Glomerular endothelial cell (primary cell): Measurements from ENCODE around the gene ARPIN. TPM values are rescaled to one million over a fixed set of nuclear protein-coding genes. Genes with fewer than 3 reads are reported as not detected.
"Not testable (repeated sequence)": the region's sequence is repeated elsewhere in the genome, so short reads cannot be mapped to it uniquely, and the experiment has no call there.

Experiments
- DNase-seq: peaks from one replicate; pipeline ENCODE4 v3.0.0-alpha.2; 2011; ENCODE audit warnings: low read depth, low spot score; ENCODE audit errors: extremely low read depth
- total RNA-seq: library from RNA; depleted of rRNA; stranded (reverse); fragments of >200 nt; gene quantifications from 2 replicates; pipeline ENCODE4 v1.2.3, GENCODE V29; 2015

The ARPIN gene
- total RNA-seq: 13.4 and 14.8 TPM in 2 replicates

- no peak for DNase-seq
Measured at GRCh38 chr15:89912674-89913396, at the start of gene ARPIN. Gene ARPIN (minus strand): TSS chr15:89912952. CDS start chr15:89912835, 117 bp downstream.

GRCh38 chr15:89958107-89958805, 45.5 kb upstream of the ARPIN start:
- no peak for DNase-seq

DNA sequence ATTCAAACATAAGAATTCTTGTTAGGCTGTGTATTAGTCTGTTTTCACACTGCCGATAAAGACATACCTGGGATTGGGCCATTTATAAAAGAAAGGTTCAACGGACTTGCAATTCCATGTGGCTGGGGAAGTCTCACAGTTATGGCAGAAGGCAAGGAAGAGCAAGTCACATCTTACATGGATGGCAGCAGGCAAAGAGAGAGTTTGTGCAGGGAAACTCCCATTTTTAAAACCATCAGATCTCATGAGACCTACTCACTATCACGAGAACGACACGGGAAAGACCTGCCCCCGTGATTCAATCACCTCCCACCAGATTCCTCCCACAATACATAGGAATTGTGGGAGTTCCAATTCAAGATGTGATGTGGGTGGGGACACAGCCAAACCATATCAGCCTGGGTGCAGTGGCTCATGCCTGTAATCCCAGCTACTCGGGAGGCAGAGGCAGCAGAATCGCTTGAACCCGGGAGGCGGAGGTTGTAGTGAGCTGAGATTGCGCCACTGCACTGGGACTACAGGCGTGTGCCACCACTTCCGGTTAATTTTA, 42.8 kb upstream of the ARPIN start:
- not testable (repeated sequence) for DNase-seq

DNA sequence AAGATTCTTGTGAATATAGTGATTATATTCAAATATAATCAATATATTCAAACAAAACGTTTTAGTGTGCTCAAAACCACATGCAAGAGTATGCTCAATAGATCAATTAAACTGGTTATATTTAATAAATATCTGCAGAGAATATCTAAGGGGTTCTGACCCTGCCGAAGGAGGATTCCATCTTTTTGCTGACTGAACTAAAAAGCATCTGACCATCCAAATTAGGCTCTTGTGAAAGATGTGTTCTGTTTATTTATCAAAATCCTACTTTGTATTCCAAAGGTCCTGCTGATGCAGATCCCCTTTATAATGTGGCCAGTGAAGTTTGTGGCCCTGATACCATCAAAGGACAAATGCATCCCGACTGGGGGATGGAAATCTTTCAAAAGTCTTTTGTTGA, 41.8 kb upstream of the ARPIN start:
- no peak for DNase-seq

- no peak for DNase-seq
Measured at GRCh38 chr15:89948796-89949195, 36.0 kb upstream of the ARPIN start.

GRCh38 chr15:89947385-89947784, 34.6 kb upstream of the ARPIN start:
- DNase-seq: no peak

GRCh38 chr15:89946681-89947299, 34.0 kb upstream of the ARPIN start:
- DNase-seq: no peak

- DNase-seq: not testable (repeated sequence)
Measured at GRCh38 chr15:89943721-89944120, 31.0 kb upstream of the ARPIN start.

DNA sequence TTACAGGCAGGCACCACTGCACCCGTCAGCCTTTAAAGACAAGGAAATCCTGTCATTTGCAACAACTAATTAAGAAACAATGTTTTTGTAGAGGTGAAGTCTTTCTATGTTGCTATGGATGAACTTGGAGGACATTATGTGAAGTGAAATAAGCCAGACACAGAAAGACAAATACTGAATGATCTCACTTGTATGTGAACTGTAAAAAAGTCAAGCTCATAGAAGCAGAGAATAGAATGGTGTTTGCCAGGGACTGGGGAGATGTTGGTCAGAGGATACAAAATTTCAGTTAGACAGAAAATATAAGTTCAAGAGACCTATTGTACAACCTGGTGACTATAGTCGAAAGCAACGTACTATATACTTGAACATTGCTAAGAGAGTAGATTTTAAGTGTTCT, 27.2 kb upstream of the ARPIN start:
- no peak for DNase-seq

DNA sequence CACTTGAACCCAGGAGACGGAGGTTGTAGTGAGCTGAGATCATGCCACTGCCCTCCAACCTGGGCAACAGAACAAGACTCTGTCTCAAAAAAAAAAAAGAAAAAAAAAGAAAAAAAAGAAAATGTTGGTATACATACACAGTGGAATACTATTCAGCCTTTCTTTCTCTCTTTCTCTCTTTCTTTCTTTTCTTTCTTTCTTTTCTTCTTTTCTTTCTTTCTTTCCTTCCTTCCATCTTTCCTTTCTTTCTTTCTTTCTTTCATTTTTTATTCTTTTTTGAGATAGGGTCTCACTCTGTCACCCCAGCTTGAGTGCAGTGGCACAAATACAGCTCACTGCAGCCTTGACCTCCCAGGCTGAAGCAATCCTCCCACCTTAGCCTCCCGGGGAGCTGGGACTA, 26.6 kb upstream of the ARPIN start:
- DNase-seq: not testable (repeated sequence)

- no peak for DNase-seq
Measured at GRCh38 chr15:89937365-89938350, 24.9 kb upstream of the ARPIN start.

GRCh38 chr15:89936786-89937265, 24.1 kb upstream of the ARPIN start:
- DNase-seq: no peak

DNA sequence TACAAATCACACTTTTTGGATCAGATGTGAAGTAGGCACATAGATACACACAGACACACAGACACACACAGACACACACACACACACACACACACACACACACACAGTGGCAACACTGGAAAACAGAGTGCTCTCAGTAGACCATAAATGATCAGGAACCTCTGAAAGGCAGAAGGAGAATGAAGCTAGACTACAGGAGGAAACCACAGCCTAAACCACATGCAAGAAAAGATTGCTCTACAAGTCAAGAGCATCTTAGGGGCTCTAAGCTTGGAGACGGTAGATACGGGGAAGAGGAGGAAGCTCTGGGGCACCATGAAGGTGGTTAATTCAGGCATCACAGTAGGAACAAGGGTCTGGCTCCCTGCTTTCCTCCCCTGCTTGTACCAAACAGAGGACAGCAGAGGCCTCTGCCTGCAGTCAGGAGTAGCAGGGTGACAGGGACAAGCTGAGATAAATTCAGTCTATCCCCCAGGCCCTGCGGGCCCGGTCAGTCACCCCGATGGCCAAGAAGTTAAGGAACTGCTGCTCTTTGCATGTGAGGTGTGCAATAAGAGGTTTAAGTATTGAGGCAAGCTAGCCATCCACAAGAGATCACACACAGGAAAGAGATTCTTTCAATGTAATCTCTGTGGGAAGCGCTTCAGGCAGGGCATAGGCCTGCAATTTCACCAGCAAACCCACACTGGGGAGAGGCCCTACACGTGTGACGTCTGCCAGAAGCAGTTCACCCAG, 23.5 kb upstream of the ARPIN start:
- no peak for DNase-seq

DNA sequence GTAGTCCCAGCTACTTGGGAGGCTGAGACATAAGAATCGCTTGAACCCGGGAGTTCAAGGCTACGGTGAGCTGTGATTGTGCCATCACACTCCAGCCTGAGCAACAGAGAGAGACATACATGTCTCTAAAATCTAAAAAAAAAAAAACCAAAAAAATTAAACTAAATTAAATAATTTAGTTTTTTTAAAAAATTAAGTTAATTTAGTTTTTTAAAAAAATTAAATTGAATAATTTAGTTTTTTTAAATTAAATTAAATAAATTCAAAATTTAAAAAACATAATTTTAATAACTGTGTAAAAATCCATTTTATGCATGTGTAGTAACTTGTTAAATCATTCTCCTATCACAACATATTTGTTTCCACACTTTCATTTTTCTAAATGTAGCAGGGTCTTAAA, 20.1 kb upstream of the ARPIN start:
- no peak for DNase-seq

DNA sequence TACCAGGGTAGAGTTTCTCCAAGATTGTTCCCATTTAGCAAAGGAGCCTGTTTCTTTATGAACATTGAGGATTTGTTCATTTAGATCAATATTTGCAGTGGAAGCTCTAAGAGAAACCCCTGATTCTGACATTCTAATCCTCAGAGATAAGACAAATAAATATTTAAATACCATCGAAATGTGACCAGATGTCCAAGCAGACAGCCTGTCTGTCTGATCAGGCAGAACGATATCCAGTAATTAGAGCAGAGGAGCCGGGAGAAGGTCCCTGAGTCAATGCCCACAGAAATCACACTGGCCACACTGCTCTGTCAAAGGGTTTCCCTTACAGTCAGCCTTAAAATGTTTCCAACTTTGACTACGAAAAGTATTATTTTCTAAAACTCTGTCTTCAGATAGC, 15.7 kb upstream of the ARPIN start:
- DNase-seq: no peak

GRCh38 chr15:89926158-89926557, 13.4 kb upstream of the ARPIN start:
- DNase-seq: no peak

- no peak for DNase-seq
Measured at GRCh38 chr15:89917442-89918101, 4.8 kb upstream of the ARPIN start.

GRCh38 chr15:89916660-89917059, 3.9 kb upstream of the ARPIN start:
- DNase-seq: no peak

DNA sequence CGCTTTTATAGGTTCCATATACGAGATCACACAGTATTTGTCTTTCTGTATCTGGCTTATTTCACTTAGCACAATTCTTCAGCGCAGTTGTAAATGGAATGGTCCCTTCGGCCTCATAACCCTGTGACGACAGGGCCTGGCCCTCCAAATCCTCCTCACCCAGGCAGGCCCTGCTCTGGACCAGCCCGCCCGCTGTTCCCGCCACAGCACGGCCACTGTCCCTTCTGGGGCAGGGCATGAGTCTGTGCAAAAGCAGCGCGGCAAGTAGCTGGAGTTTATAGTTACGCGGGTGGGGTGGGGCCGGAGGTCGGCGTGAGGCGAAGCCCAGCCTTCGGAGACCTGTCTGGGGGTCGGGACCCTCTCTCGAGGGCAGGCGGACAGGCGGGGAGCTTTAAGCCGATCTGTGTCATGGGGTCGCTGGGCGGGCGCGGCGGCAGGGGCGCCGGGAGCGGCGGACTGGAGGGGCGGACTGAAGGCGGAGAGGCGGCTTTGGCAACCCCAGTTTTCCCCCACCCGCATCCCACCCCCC, 543 bp downstream of the ARPIN start:
- DNase-seq: no peak
